Heart left ventricle (tissue), 16 donors: Measurements from ENCODE around the gene TIAM2. TPM values are rescaled to one million over a fixed set of nuclear protein-coding genes. Genes with fewer than 3 reads are reported as not detected.
"Not testable (repeated sequence)": the region's sequence is repeated elsewhere in the genome, so short reads cannot be mapped to it uniquely, and the experiment has no call there.

Source experiments
- ATAC-seq, 4 donors: fragments of 200-7000 bp; cut with Tn5 transposase; one replicate each; pipeline ENCODE4 v1.9.1; 2020 to 2022; ENCODE audit warnings: moderate library complexity in 4 of 4, mild to moderate bottlenecking in 3 of 4, moderate number of reproducible peaks in 1 of 4
- DNase-seq, 5 donors: peaks; one replicate each; pipeline ENCODE4 v3.0.0-alpha.2; 2020
- H3K27ac ChIP-seq, 12 donors: fragments of 200-600 bp; sonication (generic) in 4 of 12; one replicate each; pipeline versions ENCODE4 v1.5.0 to v1.8.0; 2016 to 2022; ENCODE audit warnings: mild to moderate bottlenecking in 2 of 12
- H3K27me3 ChIP-seq, 9 donors: fragments of 200-600 bp; sonication (generic) in 2 of 9; one replicate each; pipeline versions ENCODE4 v1.5.1 to v1.8.0; 2016 to 2022; ENCODE audit warnings: mild to moderate bottlenecking in 3 of 9
- H3K36me3 ChIP-seq, 9 donors: fragments of 200-600 bp; sonication (generic) in 2 of 9; one replicate each; pipeline versions ENCODE4 v1.5.0 to v1.8.0; 2018 to 2022; ENCODE audit warnings: mild to moderate bottlenecking in 2 of 9
- H3K4me1 ChIP-seq, 12 donors: fragments of 200-600 bp; sonication (generic) in 4 of 12; one replicate each; pipeline versions ENCODE4 v1.5.0 to v1.8.0; 2016 to 2022; ENCODE audit warnings: mild to moderate bottlenecking in 3 of 12
- H3K4me3 ChIP-seq, 12 donors: fragments of 200-600 bp; sonication (generic) in 4 of 12; one replicate each; pipeline versions ENCODE4 v1.5.0 to v1.8.0; 2017 to 2022; ENCODE audit warnings: mild to moderate bottlenecking in 9 of 12, moderate library complexity in 4 of 12
- H3K9me3 ChIP-seq, 12 donors: fragments of 200-600 bp; sonication (generic) in 4 of 12; one replicate each; pipeline versions ENCODE4 v1.5.0 to v1.8.0; 2016 to 2022; ENCODE audit warnings: mild to moderate bottlenecking in 1 of 12
- CTCF ChIP-seq, 12 donors: fragments of 200-600 bp; sonication (generic) in 4 of 12; IDR thresholded peaks; one replicate each; pipeline versions ENCODE4 v1.5.0 to v1.8.0; 2018 to 2022; ENCODE audit warnings: antibody characterized with exemption in 12 of 12, mild to moderate bottlenecking in 5 of 12
- POLR2A ChIP-seq, 2 donors: fragments of 450-650 bp; IDR thresholded peaks; one replicate each; pipeline ENCODE4 v1.6.1; 2017; ENCODE audit warnings: antibody characterized with exemption in 2 of 2, mild to moderate bottlenecking in 2 of 2, moderate library complexity in 2 of 2
- WGBS, 4 donors: extraction: QIAGEN DNeasy Blood & Tissue Kit in 2 of 4; methylation state at CpG; one replicate each; pipeline versions ENCODE4 v1.1.5 to v1.1.7; 2013 to 2018; 5-methylcytosine and 5-hydroxymethylcytosine counted together
- intact Hi-C, 10 donors: fragments of 100-400 bp; cut with DNase I; formaldehyde crosslinking; loops; one replicate each; pipeline versions ENCODE4 v1.11.1 to v1.14.2; 2022
- polyA plus RNA-seq, 2 donors: library from polyadenylated mRNA; stranded (reverse); fragments of 200-250 nt; gene quantifications; one replicate each; pipeline ENCODE4 v1.2.3, GENCODE V29; 2013
- total RNA-seq, 9 donors: library from RNA; depleted of rRNA in 2 of 9; stranded (reverse); fragments of >200 nt in 2 of 9; fragmentation: NEBNext Ultra II Directional in 3 of 9; extraction: Animal tissue kit (Norgen Biotek cat#: 25700) in 3 of 9; gene quantifications; one replicate each; pipeline versions ENCODE4 v1.1.0 to v1.2.4, GENCODE V29; 2016 to 2023
- donor health status: ischemic (EF 13 %, LVEDD 7.1; RV severe dilation, severe dysfunction).
- donor health status: healthy with polysubstance abuse.
- donor health status: DM: no; HTN: yes; CAD: no.
- donor health status: DM: no; HTN: no; CAD: no.
- donor health status: ischemic (EF 25% LVEDD 6.9; RV normal size, moderate dysfunction).
- donor health status: ischemic (EF 25% LVEDD 5.7; RV mildly dilated, moderate dysfunction).
- donor health status: healthy.
- donor health status: DM: yes; HTN: yes; CAD: no.
- donor health status: ischemic (EF 35%, LVEDD 5.7; RV mildly dilated, moderate dysfunction).
- donor health status: nonischemic (EF 11% LVEDD 7.7; RV severe dilation, severe dysfunction).
- donor health status: DM: yes; HTN: yes; CAD: no.
- donor health status: PGD.
- donor health status: ischemic (EF 29% LVEDD 5.4; RV normal size, mild dysfunction).
- donor health status: nonischemic (EF 23%, LVEDD 6.1; RV moderate dilation, normal function).

The TIAM2 gene
- total and polyA plus RNA-seq, 11 donors: 4.6 to 16.5 (median 12.6) TPM

- TF ChIP-seq CTCF (IDR thresholded peaks at IDR 0.05) (no peak), POLR2A (IDR thresholded peaks at IDR 0.05) (no peak)
- ATAC-seq: no peak
- intact Hi-C loops: no loop called here
- no peak for DNase-seq
- H3K36me3 ChIP-seq: no peaks in the 10 kb centered on the region
- H3K27ac ChIP-seq: no peak overlapping the region
- 62 to 71% (median 66%) methylated on average over 11 of the region's 11 CpGs for WGBS, 4 donors
- no peaks in the 10 kb centered on the region for H3K9me3 ChIP-seq
- H3K27me3 ChIP-seq: no peaks in the 10 kb centered on the region
- H3K4me3 ChIP-seq: no peak overlapping the region
- peaks cover 0 to 4% (median 0%) of the 10 kb centered on the region in 12 donors for H3K4me1 ChIP-seq
Measured at GRCh38 chr6:155216312-155217046, 221.4 kb downstream of the TIAM2 start.

- intact Hi-C loops: not testable (repeated sequence)
Measured at GRCh38 chr6:155218711-155219110, 223.6 kb downstream of the TIAM2 start.

GRCh38 chr6:155219299-155219698 lies 224.2 kb downstream of the TIAM2 start:
- TF ChIP-seq CTCF (IDR thresholded peaks at IDR 0.05) (no peak), POLR2A (IDR thresholded peaks at IDR 0.05) (no peak)
- 86 to 93% (median 91%) methylated on average over 7 of the region's 7 CpGs for WGBS, 4 donors
- Histone ChIP-seq H3K27me3 (no peaks in the 10 kb centered on the region), H3K36me3 (no peaks in the 10 kb centered on the region), H3K4me1 (peaks cover 0 to 8% (median 0%) of the 10 kb centered on the region in 12 donors), H3K4me3 (no peak overlapping the region), H3K9me3 (no peaks in the 10 kb centered on the region), H3K27ac (no peak overlapping the region)
- ATAC-seq (no peak), DNase-seq (no peak)
- intact Hi-C loops: no loop called here

More at GRCh38 chr6:155218711-155219110, 223.6 kb downstream of the TIAM2 start:
- not testable (repeated sequence) for ATAC-seq, H3K36me3 ChIP-seq, DNase-seq, H3K9me3 ChIP-seq, H3K27ac ChIP-seq, H3K27me3 ChIP-seq, H3K4me3 ChIP-seq, H3K4me1 ChIP-seq
- 92 to 93% (median 93%) methylated on average over 20 of the region's 20 CpGs for WGBS, 4 donors

GRCh38 chr6:155219858-155220301 lies 224.8 kb downstream of the TIAM2 start:
- Histone ChIP-seq H3K4me3 (no peak overlapping the region), H3K27me3 (no peaks in the 10 kb centered on the region), H3K27ac (no peak overlapping the region), H3K4me1 (peaks cover 0 to 14% (median 0%) of the 10 kb centered on the region in 12 donors), H3K9me3 (no peaks in the 10 kb centered on the region), H3K36me3 (no peaks in the 10 kb centered on the region)
- ATAC-seq (peak in 2 of 4 donors; percentile 24 to 36), DNase-seq (no peak)
- TF ChIP-seq POLR2A (IDR thresholded peaks at IDR 0.05) (no peak), CTCF (IDR thresholded peaks at IDR 0.05) (no peak)
- intact Hi-C loops: no loop called here
- WGBS, 4 donors: 73 to 85% (median 75%) methylated on average over 5 of the region's 5 CpGs
